Esophagus squamous epithelium (tissue), 5 donors: ENCODE measurements around the gene CLC. TPM values are rescaled to one million over a fixed set of nuclear protein-coding genes. Genes with fewer than 3 reads are reported as not detected.

Source experiments
- DNase-seq: peaks from one replicate; lab custom pipeline; 2025; lab: John Stamatoyannopoulos, UW
- H3K27ac ChIP-seq, 4 donors: fragments of 200-600 bp; sonication (generic); one replicate each; pipeline ENCODE4 v1.5.1; 2016 to 2019; ENCODE audit warnings: mild to moderate bottlenecking in 1 of 4
- H3K27me3 ChIP-seq, 4 donors: fragments of 200-600 bp; sonication (generic); 1 replicate in 3 of 4; 2 replicates in 1 of 4; pipeline versions ENCODE4 v1.5.1 to v1.6.0; 2017 to 2021; ENCODE audit warnings: antibody characterized with exemption in 1 of 4
- H3K36me3 ChIP-seq, 3 donors: fragments of 200-600 bp; sonication (generic); one replicate each; pipeline ENCODE4 v1.5.1; 2016 to 2019
- H3K4me1 ChIP-seq, 3 donors: fragments of 200-600 bp; sonication (generic); one replicate each; pipeline ENCODE4 v1.5.1; 2017 to 2019
- H3K4me3 ChIP-seq, 4 donors: fragments of 200-600 bp; sonication (generic); 1 replicate in 3 of 4; 2 replicates in 1 of 4; pipeline ENCODE4 v1.5.1; 2016 to 2019; ENCODE audit warnings: mild to moderate bottlenecking in 2 of 4, moderate library complexity in 1 of 4
- H3K9me3 ChIP-seq, 3 donors: fragments of 200-600 bp; sonication (generic); one replicate each; pipeline ENCODE4 v1.5.1; 2016 to 2019
- CTCF ChIP-seq, 6 experiments: fragments of 450-650 bp in 4 of 6; fragments of 200-600 bp in 2 of 6; sonication (generic) in 2 of 6; IDR thresholded peaks; one replicate each; pipeline ENCODE4 v1.5.1; 2016 to 2019; ENCODE audit warnings: antibody characterized with exemption in 6 of 6, mild to moderate bottlenecking in 4 of 6, moderate library complexity in 4 of 6
- POLR2A ChIP-seq, 4 donors: fragments of 450-650 bp; IDR thresholded peaks; one replicate each; pipeline ENCODE4 v1.6.1; 2017; ENCODE audit warnings: antibody characterized with exemption in 4 of 4, mild to moderate bottlenecking in 4 of 4, moderate library complexity in 3 of 4
- WGBS, 2 donors: methylation state at CpG; one replicate each; pipeline ENCODE4 v1.1.5; 2018; 5-methylcytosine and 5-hydroxymethylcytosine counted together
- intact Hi-C: fragments of 100-400 bp; cut with DNase I; formaldehyde crosslinking; loops from one replicate; pipeline ENCODE4 v1.15.0; 2022
- total RNA-seq, 4 donors: library from RNA; depleted of rRNA; stranded (reverse); fragments of >200 nt; gene quantifications; one replicate each; pipeline ENCODE4 v1.1.0, GENCODE V29; 2016
- donor health status: DM: yes; HTN: yes; CAD: no.

Gene CLC
- not detected for total RNA-seq

DNA sequence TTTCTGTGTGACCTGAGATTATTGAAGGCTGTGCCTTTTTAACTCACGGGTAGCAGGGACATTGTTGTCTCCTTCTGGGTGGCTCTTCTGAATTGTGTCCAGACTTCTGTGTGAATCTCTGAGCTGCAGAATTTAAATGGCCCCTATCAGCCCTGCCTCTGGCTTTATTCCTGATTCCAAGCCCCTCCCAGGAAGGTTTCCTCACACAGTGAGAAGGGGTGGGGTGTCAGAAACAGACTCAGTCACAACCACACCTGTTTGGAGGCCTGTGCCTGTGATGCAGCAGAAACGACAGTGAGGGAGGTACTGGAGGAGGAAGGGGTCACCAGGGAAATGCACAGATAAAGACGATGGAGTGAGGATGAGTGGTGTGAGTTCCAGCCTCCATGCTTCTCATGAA is at the start of gene CLC:
Gene CLC, minus strand, starts transcription at position 139 of the 400 bp plus-strand sequence. Its CDS starts 77 bp downstream, at position 62.
- Histone ChIP-seq H3K27ac (no peak within 1 kb of the TSS), H3K4me1 (no peaks in the 10 kb centered on the region), H3K9me3 (no peaks in the 10 kb centered on the region), H3K36me3 (no peaks in the 10 kb centered on the region), H3K27me3 (peaks cover 0 to 9% (median 0%) of the 10 kb centered on the region in 4 donors), H3K4me3 (no peak within 1 kb of the TSS)
- 36 to 72% methylated on average over 2 to 3 of the region's 3 CpGs for WGBS, 2 donors
- intact Hi-C loops: no loop called here
- no peak for DNase-seq
- TF ChIP-seq CTCF (IDR thresholded peaks at IDR 0.05) (no peak), POLR2A (IDR thresholded peaks at IDR 0.05) (no peak)

DNA sequence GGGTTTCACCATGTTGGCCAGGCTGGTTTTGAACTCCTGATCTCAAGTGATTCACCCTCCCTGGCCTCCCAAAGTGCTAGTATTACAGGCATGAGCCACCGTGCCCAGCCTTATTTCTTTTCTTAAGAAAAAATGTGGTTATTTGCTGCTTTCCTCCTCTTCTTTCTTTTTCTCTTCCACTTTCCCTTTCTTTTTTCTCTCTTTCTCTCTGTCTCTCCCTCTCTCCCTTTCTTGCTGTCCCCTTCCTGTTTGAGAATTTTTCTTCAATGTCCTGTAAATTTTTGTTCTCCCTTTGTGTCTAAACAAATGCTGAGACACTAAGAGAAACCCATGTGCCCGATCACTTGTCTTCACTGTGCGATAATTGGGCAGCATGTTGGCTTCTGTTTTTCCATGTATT is 43.1 kb upstream of the CLC start:
- Histone ChIP-seq H3K9me3 (no peaks in the 10 kb centered on the region), H3K4me1 (no peaks in the 10 kb centered on the region), H3K36me3 (no peaks in the 10 kb centered on the region), H3K27me3 (peaks cover 0 to 41% (median 0%) of the 10 kb centered on the region in 4 donors), H3K4me3 (no peak overlapping the region), H3K27ac (no peak overlapping the region)
- WGBS, 2 donors: 76 to 78% methylated on average over 3 of the region's 3 CpGs
- DNase-seq: no peak
- intact Hi-C loops: no loop called here
- TF ChIP-seq CTCF (IDR thresholded peaks at IDR 0.05) (no peak), POLR2A (IDR thresholded peaks at IDR 0.05) (no peak)

DNA sequence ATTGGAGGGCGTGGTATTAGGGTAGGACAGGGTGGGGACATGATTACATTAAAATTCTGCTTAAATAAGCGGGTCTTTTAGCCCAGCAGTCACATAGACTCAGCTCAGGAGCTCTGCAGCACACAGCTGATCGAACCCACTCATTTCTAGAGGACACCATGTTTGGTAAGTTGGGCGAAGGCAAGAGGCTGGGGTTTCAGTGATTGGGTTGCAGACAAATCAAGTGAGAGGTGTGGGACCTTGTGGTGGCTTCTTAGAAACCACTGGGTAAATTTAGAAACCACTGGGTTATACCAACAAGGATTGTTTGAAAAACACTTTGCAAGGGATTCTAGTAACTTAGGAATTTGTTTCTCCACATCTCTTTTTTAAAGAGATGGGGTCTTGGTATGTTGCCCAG is 40.9 kb upstream of the CLC start, which contains the start of gene LEUTX:
Gene LEUTX, plus strand, starts transcription at position 92 of the 400 bp plus-strand sequence. Its CDS starts 67 bp downstream, at position 159.
- peaks cover 0 to 22% (median 0%) of the 10 kb centered on the region in 4 donors for H3K27me3 ChIP-seq
- no peaks in the 10 kb centered on the region for H3K4me1 ChIP-seq
- DNase-seq: no peak
- no peaks in the 10 kb centered on the region for H3K9me3 ChIP-seq
- TF ChIP-seq CTCF (IDR thresholded peaks at IDR 0.05) (no peak), POLR2A (IDR thresholded peaks at IDR 0.05) (no peak)
- intact Hi-C loops: no loop called here
- 58 to 70% methylated on average over 4 of the region's 4 CpGs for WGBS, 2 donors
- no peak within 1 kb of the TSS for H3K4me3 ChIP-seq
- H3K27ac ChIP-seq: no peak within 1 kb of the TSS
- no peaks in the 10 kb centered on the region for H3K36me3 ChIP-seq

DNA sequence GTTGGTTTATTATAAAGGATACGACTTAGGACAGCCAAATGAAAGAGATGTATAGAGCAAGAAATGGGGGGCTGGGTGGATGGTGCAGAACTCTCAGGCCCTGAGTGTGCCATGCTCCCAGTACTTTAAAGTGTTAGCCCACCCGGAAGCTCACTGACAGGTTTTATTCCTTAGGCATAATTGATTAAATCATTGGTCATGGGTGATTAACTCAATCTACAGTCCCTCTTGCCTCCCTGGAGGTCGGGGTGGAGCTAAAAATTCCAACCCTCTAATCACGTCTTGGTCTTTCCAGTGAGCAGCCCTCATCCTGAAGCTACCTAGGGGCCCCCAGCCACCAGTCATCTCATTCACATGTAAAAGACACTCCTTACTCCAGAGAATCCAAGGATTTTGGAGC is 31.0 kb upstream of the CLC start:
- Histone ChIP-seq H3K27ac (no peak overlapping the region), H3K9me3 (no peaks in the 10 kb centered on the region), H3K36me3 (no peaks in the 10 kb centered on the region), H3K4me1 (no peaks in the 10 kb centered on the region), H3K4me3 (no peak overlapping the region), H3K27me3 (peaks cover 0 to 14% (median 0%) of the 10 kb centered on the region in 4 donors)
- intact Hi-C loops: no loop called here
- WGBS, 2 donors: 46 to 52% methylated on average over 3 to 4 of the region's 4 CpGs
- TF ChIP-seq CTCF (IDR thresholded peaks at IDR 0.05): no peak
- no peak for TF ChIP-seq POLR2A (IDR thresholded peaks at IDR 0.05)
- DNase-seq: no peak

DNA sequence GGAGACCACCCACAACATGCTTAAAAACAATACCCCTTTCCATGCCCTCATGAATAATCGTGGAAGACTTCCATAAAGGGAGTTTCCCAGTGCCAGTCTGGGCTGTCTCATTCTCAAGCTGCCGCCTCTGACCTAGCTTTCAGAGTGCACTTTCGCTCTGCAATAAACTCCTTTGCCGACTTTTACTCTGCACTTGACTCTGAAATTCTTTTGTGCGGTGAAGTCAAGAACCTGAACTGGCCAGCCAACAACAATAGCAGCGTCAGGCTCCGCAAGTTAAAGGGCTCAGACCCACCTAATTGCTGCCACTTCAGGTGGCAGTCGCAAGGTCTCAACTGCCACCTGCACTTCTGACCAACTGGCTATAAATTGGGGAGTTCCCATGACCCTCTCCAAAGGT is 30.5 kb upstream of the CLC start:
- Histone ChIP-seq H3K27me3 (peaks cover 0 to 14% (median 0%) of the 10 kb centered on the region in 4 donors), H3K4me3 (no peak overlapping the region), H3K4me1 (no peaks in the 10 kb centered on the region), H3K36me3 (no peaks in the 10 kb centered on the region), H3K9me3 (no peaks in the 10 kb centered on the region), H3K27ac (no peak overlapping the region)
- no peak for DNase-seq
- no peak for TF ChIP-seq CTCF (IDR thresholded peaks at IDR 0.05)
- TF ChIP-seq POLR2A (IDR thresholded peaks at IDR 0.05): no peak
- intact Hi-C loops: no loop called here
- WGBS, 2 donors: 78 to 80% methylated on average over 8 of the region's 8 CpGs
